H1 (cell line): ENCODE results near the gene AGBL5.
"Not testable (repeated sequence)": the region's sequence is repeated elsewhere in the genome, so short reads cannot be mapped to it uniquely, and the experiment has no call there.

Experiments used
- CBX8 ChIP-seq: fragments of 300-800, 300-1000 bp; sonication (generic); IDR thresholded peaks from 2 replicates; pipeline ENCODE4 v1.7.1; 2016; ENCODE audit warnings: low read depth, low read length, borderline replicate concordance
- CTCF ChIP-seq, 3 experiments: IDR thresholded peaks; 1 replicate in 2 of 3; 2 replicates in 1 of 3; pipeline versions ENCODE4 v1.5.1 to v1.6.1; 2011; ENCODE audit warnings: low read length in 3 of 3, mild to moderate bottlenecking in 3 of 3, inconsistent platforms in 2 of 3, low read depth in 1 of 3, moderate library complexity in 1 of 3; ENCODE audit not compliant: insufficient read depth in 1 of 3; ENCODE audit errors: control extremely low read depth in 1 of 3
- EP300 ChIP-seq, 2 experiments: IDR thresholded peaks; 1 replicate in 1 of 2; 2 replicates in 1 of 2; pipeline ENCODE4 v1.6.1; 2011 to 2012; ENCODE audit warnings: low read depth in 2 of 2, low read length in 2 of 2, mild to moderate bottlenecking in 2 of 2, borderline replicate concordance in 1 of 2, inconsistent platforms in 1 of 2, moderate library complexity in 1 of 2
- SIN3A ChIP-seq, 2 experiments: IDR thresholded peaks in 1 of 2; conservative IDR thresholded peaks in 1 of 2; 2 replicates each; pipeline ENCODE4 v1.6.1; 2011 to 2012; ENCODE audit warnings: low read length in 2 of 2, improper control_type of control experiment in 1 of 2, low read depth in 1 of 2, mild to moderate bottlenecking in 1 of 2

DNA sequence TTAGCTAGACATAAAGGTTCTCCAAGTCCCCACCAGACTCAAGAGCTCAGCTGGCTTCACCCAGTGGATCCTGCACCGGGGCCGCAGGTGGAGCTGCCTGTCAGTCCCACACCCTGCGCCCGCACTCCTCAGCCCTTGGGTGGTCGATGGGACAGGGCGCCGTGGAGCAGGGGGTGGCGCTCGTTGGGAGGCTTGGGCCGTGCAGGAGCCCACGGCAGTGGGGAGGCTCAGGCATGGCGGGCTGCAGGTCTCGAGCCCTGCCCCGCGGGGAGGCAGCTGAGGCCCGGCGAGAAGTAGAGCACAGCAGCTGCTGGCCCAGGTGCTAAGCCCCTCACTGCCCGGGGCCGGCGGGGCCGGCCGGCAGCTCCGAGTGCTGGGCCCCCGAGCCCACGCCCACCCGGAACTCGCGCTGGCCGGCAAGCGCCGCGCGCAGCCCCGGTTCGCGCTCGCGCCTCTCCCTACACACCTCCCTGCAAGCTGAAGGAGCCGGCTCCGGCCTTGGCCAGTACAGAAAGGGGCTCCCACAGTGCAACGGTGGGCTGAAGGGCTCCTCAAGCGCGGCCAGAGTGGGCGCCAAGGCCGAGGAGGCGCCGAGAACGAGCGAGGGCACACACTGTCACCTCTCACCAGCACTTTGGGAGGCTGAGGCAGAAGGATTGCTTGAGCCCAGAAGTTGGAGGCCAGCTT, 60.1 kb downstream of the AGBL5 start:
- TF ChIP-seq CTCF (IDR thresholded peaks at IDR 0.05; ENCODE audit: control extremely low read depth in 1 of 3, insufficient read depth in 1 of 3, low read depth in 1 of 3, low read length in 3 of 3); SIN3A (conservative IDR thresholded peaks at IDR 0.05 in 1 of 2, IDR thresholded peaks at IDR 0.05 in 1 of 2; ENCODE audit: low read depth in 1 of 2, low read length in 2 of 2); EP300 (IDR thresholded peaks at IDR 0.05; ENCODE audit: borderline replicate concordance in 1 of 2, low read depth in 2 of 2, low read length in 2 of 2); CBX8: not testable (repeated sequence)
